ENCODE measurements around the gene ROBO2. TPM values are rescaled to one million over a fixed set of nuclear protein-coding genes. Genes with fewer than 3 reads are reported as not detected.

Gene ROBO2
- total RNA-seq, 2 donors from 2014 or later: 0.74 to 0.88 TPM

DNA sequence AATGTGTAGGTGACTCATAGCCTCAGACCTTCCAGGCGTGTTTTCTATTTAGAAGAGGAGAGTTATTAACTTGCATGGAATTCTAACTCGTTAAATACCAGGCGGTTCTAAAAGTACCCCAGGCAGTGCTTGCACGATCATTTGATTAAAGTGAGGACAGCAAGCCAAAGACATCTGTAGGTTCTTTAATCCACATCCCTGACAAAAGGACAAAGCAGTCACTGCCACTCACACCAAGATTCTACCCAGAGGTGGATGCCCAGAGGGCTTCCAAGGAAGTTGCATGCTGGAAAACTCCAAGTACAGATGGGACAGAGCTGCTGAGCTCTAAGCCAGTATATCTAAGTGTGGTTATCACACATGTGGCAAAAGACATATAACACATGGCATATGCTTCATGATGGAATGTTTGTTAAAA lies 372.1 kb downstream of the ROBO2 start:
- TF ChIP-seq, protein P1, sequence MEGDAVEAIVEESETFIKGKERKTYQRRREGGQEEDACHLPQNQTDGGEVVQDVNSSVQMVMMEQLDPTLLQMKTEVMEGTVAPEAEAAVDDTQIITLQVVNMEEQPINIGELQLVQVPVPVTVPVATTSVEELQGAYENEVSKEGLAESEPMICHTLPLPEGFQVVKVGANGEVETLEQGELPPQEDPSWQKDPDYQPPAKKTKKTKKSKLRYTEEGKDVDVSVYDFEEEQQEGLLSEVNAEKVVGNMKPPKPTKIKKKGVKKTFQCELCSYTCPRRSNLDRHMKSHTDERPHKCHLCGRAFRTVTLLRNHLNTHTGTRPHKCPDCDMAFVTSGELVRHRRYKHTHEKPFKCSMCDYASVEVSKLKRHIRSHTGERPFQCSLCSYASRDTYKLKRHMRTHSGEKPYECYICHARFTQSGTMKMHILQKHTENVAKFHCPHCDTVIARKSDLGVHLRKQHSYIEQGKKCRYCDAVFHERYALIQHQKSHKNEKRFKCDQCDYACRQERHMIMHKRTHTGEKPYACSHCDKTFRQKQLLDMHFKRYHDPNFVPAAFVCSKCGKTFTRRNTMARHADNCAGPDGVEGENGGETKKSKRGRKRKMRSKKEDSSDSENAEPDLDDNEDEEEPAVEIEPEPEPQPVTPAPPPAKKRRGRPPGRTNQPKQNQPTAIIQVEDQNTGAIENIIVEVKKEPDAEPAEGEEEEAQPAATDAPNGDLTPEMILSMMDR (IDR thresholded peaks at IDR 0.05): no peak
- Histone ChIP-seq H3K9me3 (no peaks in the 10 kb centered on the region), H3K36me3 (no peaks in the 10 kb centered on the region), H3K27ac (no peak overlapping the region), H3K4me1 (no peaks in the 10 kb centered on the region), H3K9ac (ENCODE audit: low read depth in 2 of 2, low read length in 2 of 2) (no peak overlapping the region), H3K4me3 (no peak overlapping the region), H3K27me3 (no peaks in the 10 kb centered on the region)
- no peak for DNase-seq
- intact Hi-C loops (cut with DNase I): no loop called here

DNA sequence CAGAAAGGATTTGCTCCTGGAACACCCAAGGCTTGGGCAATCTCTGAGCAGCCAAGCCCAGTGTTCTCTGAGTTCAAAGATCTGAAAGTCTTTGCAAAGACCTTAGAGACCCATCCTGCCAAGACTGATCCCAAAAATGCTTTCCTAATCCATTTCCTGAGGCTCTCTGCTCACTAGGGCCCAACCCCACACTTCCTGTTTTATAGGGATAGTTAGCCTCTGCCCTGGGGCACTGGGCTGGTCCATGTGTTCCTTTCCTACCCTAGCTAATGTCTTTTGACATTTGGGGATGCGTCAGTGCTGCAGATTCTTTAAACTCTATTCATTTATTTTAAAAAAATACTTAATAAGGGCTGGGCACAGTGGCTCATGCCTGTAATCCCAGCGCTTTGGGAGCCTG lies 372.7 kb downstream of the ROBO2 start:
- Histone ChIP-seq H3K27ac (no peak overlapping the region), H3K9ac (ENCODE audit: low read depth in 2 of 2, low read length in 2 of 2) (no peak overlapping the region), H3K27me3 (no peaks in the 10 kb centered on the region), H3K4me3 (no peak overlapping the region), H3K4me1 (no peaks in the 10 kb centered on the region), H3K9me3 (no peaks in the 10 kb centered on the region), H3K36me3 (no peaks in the 10 kb centered on the region)
- no peak for DNase-seq
- intact Hi-C loops (cut with DNase I): no loop called here
- TF ChIP-seq, protein P1 (IDR thresholded peaks at IDR 0.05): no peak

DNA sequence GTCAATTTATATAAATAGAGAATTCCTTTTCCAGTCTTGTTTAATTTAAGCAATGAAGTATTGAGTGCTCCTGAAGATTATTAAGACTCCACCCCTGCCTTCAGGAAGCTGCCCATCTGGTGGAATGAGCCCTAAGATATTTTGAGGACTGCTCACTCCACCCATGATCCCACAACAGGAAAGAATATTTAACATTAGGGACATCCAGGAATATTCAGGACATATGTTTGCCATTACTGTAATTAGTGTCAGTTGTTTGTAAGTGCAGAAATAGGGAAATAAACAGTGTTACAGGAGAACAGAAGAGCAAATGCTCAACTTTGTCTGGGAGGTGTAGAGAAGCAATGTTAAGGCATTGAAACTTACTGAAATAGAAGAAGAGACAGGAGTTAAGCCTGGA lies 375.0 kb downstream of the ROBO2 start:
- intact Hi-C loops (cut with DNase I): no loop called here
- H3K36me3 ChIP-seq: no peaks in the 10 kb centered on the region
- H3K9ac ChIP-seq (ENCODE audit: low read depth in 2 of 2, low read length in 2 of 2): no peak overlapping the region
- H3K27me3 ChIP-seq: no peaks in the 10 kb centered on the region
- no peaks in the 10 kb centered on the region for H3K9me3 ChIP-seq
- DNase-seq: no peak
- H3K27ac ChIP-seq: no peak overlapping the region
- no peaks in the 10 kb centered on the region for H3K4me1 ChIP-seq
- H3K4me3 ChIP-seq: no peak overlapping the region
- TF ChIP-seq, protein P1 (IDR thresholded peaks at IDR 0.05): no peak

DNA sequence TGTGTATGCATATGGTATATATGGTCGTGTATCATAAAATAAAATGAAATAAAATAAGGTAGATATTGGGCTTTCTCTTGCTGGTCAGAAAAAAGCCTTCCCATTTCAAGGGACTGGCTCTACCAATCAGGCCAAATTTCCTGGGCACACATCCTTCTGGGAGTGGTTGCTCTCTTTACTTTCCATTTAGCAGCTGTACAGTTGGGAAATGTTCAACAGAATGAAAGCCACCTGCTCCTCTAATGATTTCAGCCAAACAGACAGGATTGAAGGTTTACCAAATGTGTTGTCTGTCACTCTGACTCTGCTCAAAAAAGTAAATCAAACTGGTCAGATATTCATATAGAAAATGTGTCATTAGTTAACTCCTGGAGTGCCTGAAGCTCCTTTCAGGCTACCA lies 380.4 kb downstream of the ROBO2 start:
- Histone ChIP-seq H3K4me3 (no peak overlapping the region), H3K27me3 (no peaks in the 10 kb centered on the region), H3K36me3 (no peaks in the 10 kb centered on the region), H3K4me1 (no peaks in the 10 kb centered on the region), H3K9me3 (no peaks in the 10 kb centered on the region), H3K27ac (no peak overlapping the region), H3K9ac (ENCODE audit: low read depth in 2 of 2, low read length in 2 of 2) (no peak overlapping the region)
- TF ChIP-seq, protein P1 (IDR thresholded peaks at IDR 0.05): no peak
- no peak for DNase-seq
- intact Hi-C loops (cut with DNase I): no loop called here

DNA sequence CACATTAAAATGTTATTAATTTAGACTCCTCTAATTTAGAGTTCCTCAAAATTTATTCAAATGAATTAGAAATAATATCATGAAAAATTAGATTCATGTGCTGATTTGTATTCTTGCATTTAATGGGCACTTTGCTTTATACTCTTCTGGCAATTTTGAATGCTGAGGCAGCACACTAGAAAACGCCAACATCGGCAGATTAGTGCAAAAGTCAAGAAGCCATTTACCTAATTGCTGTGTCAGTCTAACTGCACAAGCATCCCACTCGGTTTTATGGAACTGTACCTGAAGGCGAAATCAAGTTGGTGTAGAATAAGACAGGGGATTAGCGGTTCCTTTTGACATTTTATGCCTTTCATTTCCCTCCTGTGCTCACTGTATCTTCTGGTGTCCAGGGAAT lies 382.0 kb downstream of the ROBO2 start:
- Histone ChIP-seq H3K27me3 (no peaks in the 10 kb centered on the region), H3K9ac (ENCODE audit: low read depth in 2 of 2, low read length in 2 of 2) (no peak overlapping the region), H3K4me3 (no peak overlapping the region), H3K36me3 (no peaks in the 10 kb centered on the region), H3K27ac (no peak overlapping the region), H3K4me1 (no peaks in the 10 kb centered on the region), H3K9me3 (no peaks in the 10 kb centered on the region)
- no peak for DNase-seq
- TF ChIP-seq, protein P1 (IDR thresholded peaks at IDR 0.05): no peak
- intact Hi-C loops (cut with DNase I): no loop called here

DNA sequence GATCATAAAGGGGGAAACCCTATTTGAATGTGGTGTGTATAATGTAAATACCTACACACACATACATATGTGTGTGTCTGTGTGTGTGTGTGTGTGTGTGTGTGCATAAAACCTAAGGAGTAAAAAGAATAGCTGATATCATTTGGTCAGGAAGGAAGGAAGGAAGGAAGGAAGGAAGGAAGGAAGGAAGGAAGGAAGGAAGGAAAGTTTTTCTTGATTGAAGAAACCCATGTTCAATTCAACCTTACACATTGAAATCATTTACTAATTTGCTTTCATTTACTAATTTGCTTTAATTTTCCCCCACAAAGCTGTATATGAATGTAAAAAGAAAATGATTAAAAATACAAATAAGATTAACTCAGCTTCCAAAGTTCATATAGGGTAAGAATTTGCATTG lies 386.6 kb downstream of the ROBO2 start:
- Histone ChIP-seq H3K27me3 (no peaks in the 10 kb centered on the region), H3K9me3 (no peaks in the 10 kb centered on the region), H3K27ac (no peak overlapping the region), H3K4me1 (no peaks in the 10 kb centered on the region), H3K36me3 (no peaks in the 10 kb centered on the region), H3K4me3 (no peak overlapping the region), H3K9ac (ENCODE audit: low read depth in 2 of 2, low read length in 2 of 2) (no peak overlapping the region)
- TF ChIP-seq, protein P1 (IDR thresholded peaks at IDR 0.05): no peak
- no peak for DNase-seq
- intact Hi-C loops (cut with DNase I): no loop called here
